ENCODE measurements around the gene RAI1. TPM values are rescaled to one million over a fixed set of nuclear protein-coding genes. Genes with fewer than 3 reads are reported as not detected.
"Not testable (repeated sequence)": the region's sequence is repeated elsewhere in the genome, so short reads cannot be mapped to it uniquely, and the experiment has no call there.

Gene RAI1
- total RNA-seq, 1 experiment from 2014 or later = 13.1 TPM

DNA sequence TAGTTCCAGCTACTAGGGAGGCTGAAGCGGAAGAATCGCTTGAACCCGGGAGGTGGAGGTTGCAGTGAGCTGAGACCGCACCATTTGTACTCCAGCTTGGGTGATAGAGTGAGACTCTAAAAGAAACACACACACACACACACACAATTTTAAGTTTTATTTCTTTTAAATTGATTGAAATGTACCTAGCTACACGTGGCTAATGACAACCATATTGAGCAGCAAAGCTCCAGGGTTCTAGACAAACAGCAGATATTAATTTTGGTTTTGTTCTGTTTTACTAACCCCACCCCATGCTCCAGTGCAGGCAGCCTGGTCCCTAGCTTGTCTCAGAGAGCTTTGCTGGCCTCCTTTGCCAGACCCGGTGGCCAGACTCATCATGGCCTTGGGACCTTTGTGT lies 16.0 kb upstream of the RAI1 start:
- DNase-seq (ENCODE audit: low read depth) = no peak

DNA sequence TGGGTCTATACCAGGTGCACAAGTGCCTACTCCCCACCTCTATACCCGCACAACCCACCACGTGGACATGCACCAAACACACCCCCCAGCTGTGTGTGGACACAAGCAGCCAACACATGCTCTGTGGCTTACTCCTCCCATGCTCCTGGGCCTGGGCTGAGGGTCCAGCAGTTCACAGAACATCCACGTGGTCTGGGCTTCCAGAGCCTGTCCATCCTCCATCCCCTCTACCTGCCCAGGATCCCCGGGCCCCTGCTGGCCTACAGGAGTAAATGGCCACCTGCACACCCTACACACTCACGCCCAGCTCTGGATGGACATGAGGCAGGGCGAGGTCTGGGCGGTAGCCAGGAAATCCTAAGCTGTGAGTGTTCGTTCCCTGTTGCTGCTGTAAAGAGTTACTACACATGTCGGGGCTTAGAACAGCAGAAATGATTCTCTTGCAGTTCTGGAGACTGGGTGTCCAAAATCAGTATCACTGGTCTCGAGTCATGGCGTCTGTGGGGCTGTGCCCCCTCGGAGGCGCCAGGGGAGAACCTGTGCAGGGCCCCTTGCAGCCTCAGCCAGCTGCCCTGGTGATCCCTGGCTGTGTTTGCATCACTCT lies 15.0 kb upstream of the RAI1 start:
- DNase-seq (ENCODE audit: low read depth) = peak; percentile 75

- DNase-seq (ENCODE audit: low read depth) = no peak
Measured at GRCh38 chr17:17667231-17667630, 14.0 kb upstream of the RAI1 start.

- no peak for DNase-seq (ENCODE audit: low read depth)
Measured at GRCh38 chr17:17667947-17668346, 13.3 kb upstream of the RAI1 start.

DNA sequence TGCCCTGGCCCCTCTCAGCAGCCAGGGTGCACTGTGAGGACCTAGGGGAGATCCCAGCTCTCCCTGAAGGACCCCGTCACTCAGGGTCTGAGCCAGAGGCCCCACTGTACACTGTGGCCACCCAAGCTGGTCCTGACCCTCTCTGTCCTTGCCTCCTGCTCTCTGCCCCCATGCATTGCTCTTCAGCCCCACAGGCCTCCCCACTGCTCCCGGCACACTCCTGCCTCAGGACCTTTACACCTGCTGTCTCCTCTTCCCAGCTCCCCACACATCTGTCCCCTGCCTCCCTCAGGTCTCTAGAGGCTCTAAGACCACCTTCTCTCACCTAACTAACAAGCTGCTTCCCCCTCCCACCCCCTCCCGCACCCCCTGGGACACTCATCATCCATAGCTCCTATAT lies 12.9 kb upstream of the RAI1 start:
- DNase-seq (ENCODE audit: low read depth) = no peak

DNA sequence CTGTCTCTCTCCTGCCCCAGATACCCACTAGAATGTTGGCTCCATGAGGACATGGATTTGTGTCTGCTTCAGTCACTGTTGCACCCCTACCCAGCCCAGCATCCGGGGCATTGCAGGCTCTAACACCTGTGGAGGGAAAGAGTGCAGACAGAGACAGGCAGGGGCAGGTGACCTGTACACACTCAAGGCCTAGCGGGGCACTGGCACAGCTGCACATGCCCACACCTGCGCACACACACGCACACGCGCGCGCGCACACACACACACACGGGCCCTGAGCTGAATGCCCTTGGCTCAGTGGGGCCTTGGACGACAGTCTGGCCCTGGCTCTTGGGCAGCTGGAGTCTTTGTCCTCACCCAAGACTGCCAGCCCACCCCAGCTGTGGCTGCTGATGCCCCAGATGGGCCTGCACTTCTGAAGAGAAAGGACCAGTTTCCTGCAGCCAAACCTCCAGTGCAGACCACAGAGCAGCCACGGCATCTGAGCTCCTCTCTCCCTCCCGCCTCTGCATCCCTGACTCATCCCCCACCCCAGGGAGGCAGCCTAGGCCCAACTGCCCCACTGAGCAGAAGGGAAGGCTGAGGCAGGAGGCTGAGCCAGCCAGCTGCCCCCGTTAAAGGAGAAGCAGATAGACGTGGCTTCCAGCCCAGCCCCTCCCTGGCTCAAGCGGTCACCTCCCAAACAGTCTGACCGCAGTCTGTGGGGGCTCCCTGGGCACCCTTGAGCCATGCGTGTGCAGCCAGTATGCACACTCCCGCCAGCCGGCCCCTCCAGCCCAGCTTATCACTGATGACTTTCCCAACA lies 12.3 kb upstream of the RAI1 start:
- no peak for DNase-seq (ENCODE audit: low read depth)

GRCh38 chr17:17669580-17670235 lies 11.6 kb upstream of the RAI1 start:
- no peak for DNase-seq (ENCODE audit: low read depth)

- no peak for DNase-seq (ENCODE audit: low read depth)
Measured at GRCh38 chr17:17670701-17671305, 10.5 kb upstream of the RAI1 start.

GRCh38 chr17:17671369-17672129 lies 9.7 kb upstream of the RAI1 start:
- DNase-seq (ENCODE audit: low read depth) = no peak

DNA sequence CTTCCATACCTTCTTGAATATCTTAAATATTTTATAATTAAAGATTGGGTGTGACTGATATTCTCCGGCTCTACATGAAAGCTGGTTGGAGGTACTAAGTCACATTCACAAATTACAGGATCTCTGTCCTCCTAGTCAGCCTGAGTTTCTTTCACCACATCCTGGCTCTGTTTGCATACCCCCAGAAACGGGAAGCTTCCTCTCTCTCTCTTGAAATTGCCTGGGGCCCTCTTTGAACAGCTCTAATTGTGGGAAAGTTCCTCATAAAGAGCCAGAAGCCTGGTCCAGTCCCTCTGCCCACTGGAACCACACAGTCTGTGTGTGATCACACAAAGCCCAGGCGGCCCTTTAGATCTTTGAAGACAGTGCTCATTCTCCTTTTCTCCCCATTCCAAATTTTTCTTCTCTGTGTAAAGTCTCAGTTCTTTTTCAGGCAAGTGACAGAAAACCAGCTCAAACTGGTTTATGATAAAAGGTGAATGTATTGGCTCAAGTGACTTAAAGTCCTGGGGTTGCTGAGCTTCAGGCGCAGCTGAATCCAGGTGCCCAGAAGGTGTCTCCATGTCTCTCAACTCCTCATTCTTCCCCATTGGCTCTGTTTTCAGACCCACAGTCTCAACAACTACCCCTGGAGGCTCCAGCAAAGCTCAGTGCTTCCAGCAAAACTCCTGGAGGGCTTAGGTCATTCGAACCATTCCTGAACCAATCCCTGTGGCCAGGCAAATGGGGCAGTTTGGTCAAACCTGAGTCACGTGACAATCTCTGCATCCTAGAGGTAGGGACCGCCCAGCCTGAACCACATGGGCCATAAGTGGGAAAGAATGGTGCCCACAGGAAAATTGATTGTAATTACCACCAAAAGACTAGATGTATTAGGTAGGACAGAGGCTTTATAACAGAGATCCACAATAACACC lies 8.5 kb upstream of the RAI1 start:
- DNase-seq (ENCODE audit: low read depth) = peak; percentile 69

DNA sequence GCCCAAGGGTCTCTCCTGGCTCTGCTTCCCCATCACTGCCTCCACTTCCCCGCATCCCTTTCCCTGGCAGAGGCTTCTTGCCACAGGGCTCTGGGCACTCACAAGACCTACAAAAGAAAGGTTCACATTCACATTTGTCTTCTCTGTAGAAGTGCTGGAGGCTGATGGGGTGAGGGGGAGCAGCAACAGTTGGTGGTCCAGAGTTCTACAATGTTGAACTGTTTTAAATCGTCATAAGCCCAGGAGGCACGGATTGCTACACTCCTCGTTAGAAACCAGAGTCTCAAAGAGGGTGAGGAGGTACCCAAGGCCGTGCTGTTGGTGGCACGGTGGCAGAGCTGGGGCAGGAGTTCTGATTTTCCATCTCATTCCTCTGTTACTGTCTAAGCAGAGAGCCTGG lies 5.8 kb upstream of the RAI1 start:
- no peak for DNase-seq (ENCODE audit: low read depth)

GRCh38 chr17:17675925-17676534 lies 5.2 kb upstream of the RAI1 start:
- DNase-seq (ENCODE audit: low read depth) = peak; percentile 55

- DNase-seq (ENCODE audit: low read depth) = no peak
Measured at GRCh38 chr17:17676752-17677151, 4.5 kb upstream of the RAI1 start.

DNA sequence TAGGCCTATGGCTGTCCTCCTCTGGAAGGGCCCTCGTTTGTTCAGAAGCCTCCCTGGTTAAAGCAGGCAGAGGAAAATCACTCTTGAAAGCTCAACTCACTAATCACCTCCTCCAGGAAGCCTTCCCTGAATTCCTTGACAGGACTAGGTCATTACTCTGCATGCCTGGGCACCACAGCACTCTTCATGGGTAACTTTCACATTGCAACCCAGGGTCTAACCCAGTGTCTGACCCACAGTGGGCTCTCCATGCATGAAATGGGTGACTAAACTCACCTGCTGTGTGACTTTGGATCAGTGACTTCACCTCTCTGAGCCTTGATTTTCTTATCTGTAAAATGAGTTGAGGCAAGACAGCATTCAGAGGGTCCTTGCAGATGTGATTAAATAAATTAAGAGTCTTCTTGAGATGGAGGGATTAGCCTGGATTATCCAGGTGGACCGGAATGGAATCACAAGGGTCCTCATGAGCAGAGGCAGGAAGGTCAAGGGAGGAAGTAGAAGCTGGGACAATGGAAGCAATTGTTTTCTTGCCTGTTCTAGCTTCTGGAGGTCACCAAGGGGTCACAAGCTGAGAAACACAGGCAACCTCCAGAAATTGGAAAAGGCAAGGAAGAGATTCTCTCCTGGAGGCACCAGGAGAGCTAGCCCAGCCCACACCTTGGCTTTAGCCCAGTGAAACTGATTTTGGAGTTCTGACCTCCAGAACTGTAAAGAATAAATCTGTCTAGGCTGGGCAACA lies 3.8 kb upstream of the RAI1 start:
- no peak for DNase-seq (ENCODE audit: low read depth)

DNA sequence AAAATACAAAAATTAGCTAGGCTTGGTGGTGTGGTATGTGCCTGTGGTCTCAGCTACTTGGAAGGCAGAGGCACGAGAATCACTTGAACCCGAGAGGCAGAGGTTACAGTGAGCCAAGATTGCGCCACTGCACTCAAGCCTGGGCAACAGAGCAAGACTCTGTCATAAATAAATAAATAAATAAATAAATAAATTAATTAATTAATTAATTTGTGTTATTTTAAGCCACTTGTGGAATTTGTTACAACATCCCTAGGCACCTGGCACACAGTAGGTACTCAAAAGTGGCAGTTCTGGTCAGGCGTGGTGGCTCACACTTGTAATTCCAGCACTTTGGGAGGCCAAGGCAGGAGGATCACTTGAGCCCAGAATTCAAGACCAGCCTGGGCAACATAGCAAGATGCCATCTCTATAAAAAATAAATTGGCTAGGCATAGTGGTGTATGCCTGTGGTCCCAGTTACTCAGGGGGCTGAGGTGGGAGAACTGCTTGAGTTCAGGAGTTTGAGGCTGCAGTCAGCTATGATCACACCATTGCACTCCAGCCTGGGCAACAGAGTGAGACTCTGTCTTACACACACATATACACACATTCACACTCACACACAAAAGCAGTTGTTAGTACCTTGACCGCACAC lies 3.1 kb upstream of the RAI1 start:
- not testable (repeated sequence) for DNase-seq (ENCODE audit: low read depth)

GRCh38 chr17:17679243-17679642 lies 2.0 kb upstream of the RAI1 start:
- no peak for DNase-seq (ENCODE audit: low read depth)

- DNase-seq (ENCODE audit: low read depth) = no peak
Measured at GRCh38 chr17:17679748-17680147, 1.5 kb upstream of the RAI1 start.

DNA sequence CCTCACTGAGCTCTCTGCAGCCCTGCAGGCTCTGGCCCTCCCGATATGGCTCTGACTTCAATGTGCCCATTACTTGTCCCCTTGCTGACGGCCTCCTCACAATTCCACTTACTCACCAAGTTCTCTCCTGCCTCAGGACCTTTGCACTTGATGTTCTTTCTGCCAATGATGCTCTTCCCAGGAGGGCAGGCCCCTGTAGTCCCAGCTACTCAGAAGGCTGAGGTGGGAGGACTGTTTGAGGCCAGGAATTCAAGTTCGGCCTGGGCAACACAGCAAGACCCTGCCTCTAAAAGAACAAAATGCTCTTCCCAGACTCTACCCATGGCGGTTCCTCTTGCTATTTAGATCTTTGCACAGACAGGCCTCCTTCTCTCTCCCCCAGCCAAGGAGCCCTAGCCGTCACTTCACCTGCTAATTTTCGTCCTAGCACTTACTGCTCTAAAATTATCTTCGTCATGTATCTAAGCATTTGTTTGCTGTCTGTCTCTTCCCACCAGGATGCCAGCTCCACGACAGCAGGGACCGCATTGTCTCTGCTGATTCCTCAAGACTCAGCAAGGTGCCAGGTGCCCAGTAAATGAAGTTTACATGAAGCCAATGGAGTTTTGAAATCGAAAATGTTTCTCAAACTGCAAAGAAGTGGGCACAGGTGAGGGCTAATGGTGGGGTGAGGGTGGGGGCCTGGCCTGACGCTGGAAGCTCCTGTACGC lies 626 bp upstream of the RAI1 start:
- no peak for DNase-seq (ENCODE audit: low read depth)
